Bone marrow (tissue), 2 donors: ENCODE measurements around the gene TMEM205.
"Not testable (repeated sequence)": the region's sequence is repeated elsewhere in the genome, so short reads cannot be mapped to it uniquely, and the experiment has no call there.

ENCODE experiments used
- DNase-seq, 2 donors: peaks; one replicate each; lab custom pipeline; 2025; lab: John Stamatoyannopoulos, UW

The TMEM205 gene

DNA sequence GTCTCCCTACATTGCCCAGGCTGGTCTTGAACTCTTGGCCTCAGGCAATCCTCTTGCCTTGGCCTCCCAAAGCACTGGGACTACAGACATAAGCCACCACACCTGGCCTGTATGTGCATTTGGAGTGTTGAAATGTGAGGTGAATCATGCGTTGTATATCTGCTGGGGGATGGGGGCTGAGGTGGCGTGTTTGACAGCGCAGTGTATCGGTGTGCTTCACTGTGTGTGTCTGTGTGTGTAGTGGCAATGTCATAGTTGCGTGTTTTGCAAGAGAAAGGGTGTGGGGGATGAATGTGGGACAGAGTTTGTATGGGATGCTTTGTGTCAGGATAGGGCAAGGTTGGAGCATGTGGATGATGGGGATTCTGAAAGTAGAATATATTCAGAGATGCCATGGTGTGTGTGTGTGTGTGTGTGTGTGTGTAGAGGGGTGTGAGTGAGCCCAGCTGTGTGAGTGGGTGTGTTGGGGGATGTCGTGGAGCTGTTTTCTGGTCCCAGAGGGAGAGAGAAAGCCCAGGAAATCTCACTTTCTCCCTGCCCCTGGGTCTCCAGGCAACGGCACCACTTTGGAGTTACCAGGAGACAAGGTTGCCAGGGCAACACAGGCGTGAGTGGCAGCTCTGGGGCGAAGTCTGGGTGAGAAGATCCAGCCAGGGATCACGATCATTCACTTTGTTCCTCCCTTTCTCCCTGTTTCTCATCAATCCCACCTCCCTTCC is 27.3 kb upstream of the TMEM205 start:
- no peak for DNase-seq

- no peak for DNase-seq
These were observed 24.7 kb upstream of the TMEM205 start for GRCh38 chr19:11370744-11371143.

GRCh38 chr19:11367528-11367927 is 21.5 kb upstream of the TMEM205 start:
- DNase-seq, result no peak

GRCh38 chr19:11365557-11366117 is 19.6 kb upstream of the TMEM205 start:
- DNase-seq, result no peak

GRCh38 chr19:11364935-11365334 is 18.9 kb upstream of the TMEM205 start:
- DNase-seq, result no peak

DNA sequence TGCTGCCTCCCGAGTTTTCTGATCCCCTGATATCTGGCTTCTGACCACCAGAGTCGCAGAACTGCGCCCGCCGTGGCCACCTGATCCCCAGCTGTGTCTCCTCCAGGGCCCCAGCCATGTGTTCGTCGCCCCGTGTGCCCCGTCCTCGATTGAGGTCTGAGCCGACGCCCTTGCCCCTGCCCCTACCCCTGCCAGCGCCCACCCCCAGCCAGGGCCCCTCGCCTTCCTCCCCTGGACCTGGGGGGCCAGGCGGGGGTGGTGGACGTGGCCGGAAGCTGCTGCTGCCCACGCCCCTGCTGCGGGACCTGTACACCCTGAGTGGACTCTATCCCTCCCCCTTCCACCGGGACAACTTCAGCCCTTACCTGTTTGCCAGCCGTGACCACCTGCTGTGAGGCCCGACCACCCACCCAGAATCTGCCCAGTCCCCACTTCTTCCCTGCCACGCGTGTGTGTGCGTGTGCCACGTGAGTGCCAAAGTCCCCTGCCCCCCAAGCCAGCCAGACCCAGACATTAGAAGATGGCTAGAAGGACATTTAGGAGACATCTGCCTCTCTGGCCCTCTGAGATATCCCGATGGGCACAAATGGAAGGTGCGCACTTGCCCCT is 18.3 kb upstream of the TMEM205 start:
- no peak for DNase-seq

GRCh38 chr19:11363881-11364280 is 17.8 kb upstream of the TMEM205 start:
- no peak for DNase-seq

GRCh38 chr19:11361771-11362731 is 16.0 kb upstream of the TMEM205 start:
- no peak for DNase-seq

- DNase-seq, result no peak
These were observed 15.1 kb upstream of the TMEM205 start for GRCh38 chr19:11361037-11361770.

DNA sequence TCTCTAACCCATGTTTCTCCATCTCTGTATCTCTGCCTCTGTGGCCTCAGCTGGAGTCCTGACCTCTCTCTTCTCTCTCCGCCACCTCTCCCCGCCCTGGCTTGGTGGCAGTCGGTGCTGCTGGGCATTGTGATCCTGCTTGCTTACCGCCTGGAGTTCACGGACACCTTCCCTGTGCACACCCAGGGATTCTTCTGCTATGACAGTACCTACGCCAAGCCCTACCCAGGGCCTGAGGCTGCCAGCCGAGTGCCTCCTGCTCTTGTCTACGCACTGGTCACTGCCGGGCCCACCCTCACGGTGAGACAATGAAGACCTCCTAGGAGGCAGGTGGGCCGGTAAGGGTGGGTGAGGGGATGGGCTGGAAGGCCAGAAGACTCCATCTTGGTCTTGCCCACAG is 13.4 kb upstream of the TMEM205 start:
- DNase-seq, result no peak

GRCh38 chr19:11356676-11357550 is 10.8 kb upstream of the TMEM205 start:
- no peak for DNase-seq

DNA sequence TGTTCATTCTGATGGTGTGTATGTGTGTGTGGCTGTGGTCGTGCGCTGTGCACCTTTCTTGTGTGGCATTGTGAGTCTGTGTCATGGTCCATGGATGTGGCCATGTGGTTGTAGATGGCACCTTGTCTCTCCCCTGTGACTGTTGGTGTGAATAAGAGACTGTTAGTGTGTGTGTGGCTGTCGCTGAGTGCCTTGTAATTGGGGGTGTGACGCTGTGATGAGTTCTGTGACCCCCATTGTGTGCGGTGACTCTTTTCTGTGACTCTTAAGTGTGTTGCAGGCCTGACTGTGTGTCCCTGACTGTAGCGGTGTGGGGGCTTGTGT is 10.0 kb upstream of the TMEM205 start:
- DNase-seq, result no peak

GRCh38 chr19:11355160-11356073 is 9.3 kb upstream of the TMEM205 start, which contains the start of gene PLPPR2:
Gene PLPPR2, plus strand, starts transcription at chr19:11355432. Its CDS starts 2,242 bp downstream, at chr19:11357674.
- peak; percentile 39 to 82 for DNase-seq

DNA sequence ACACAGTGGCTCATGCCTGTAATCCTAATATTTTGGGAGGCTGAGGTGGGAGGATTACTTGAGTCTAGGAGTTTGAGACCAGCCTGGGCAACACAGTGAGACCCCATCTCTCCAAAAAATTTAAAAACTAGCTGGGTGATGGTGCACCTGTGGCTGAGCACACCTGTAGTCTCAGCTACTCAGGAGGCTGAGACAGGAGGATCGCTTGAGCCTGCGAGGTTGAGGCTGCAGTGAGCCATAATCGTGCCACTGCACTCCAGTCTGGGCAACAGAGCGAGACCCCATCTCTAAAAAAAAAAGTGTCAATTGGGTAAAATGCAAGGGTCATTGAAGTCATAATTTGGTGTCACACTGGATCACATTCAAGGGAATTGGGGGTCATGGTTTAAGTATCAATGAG is 8.0 kb upstream of the TMEM205 start:
- DNase-seq, result not testable (repeated sequence)

DNA sequence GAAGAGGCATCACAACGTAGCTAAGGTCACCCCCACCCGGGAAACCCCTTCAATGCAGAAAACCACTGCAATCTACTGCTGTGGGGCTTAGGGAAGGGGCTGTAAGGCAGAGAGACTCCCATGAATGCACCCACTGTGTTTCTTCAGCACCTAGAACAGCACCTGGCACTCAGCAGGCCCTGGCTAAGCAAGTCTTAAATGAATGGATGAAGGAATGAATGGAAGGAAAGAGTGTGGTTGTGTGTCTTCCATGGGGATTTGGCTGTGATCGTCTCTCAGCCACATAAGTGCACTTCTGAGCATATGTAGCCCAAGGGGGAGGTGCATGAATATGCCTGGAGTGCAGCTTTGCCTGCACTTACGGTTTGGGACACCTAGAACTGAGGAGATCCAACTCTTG is 3.1 kb upstream of the TMEM205 start:
- DNase-seq, result no peak

DNA sequence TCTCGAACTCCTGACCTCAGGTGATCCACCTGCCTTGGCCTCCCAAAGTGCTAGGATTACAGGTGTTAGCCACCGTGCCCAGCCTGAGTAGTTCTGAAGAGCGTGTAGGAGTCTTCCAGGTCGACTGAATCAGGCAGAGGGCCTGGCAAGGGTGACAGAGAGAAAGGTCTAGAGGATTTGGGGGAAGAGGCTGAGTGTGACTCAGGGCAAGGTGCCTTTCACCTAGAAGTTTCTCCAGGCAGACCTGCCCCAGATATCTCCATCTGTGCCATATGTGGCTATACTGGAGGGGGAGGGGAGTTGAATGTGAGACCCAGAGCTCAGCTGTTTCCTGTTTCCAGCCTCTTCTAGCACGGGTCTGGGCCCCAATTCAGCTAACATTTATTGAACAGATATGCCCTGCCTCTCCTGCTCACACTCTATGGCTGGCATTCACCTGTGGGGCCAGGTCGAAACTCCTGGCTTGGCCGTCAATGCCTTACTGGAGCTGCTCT is 1.5 kb upstream of the TMEM205 start:
- no peak for DNase-seq

- no peak for DNase-seq
These were observed 805 bp downstream of the TMEM205 start for GRCh38 chr19:11345122-11345803.

DNA sequence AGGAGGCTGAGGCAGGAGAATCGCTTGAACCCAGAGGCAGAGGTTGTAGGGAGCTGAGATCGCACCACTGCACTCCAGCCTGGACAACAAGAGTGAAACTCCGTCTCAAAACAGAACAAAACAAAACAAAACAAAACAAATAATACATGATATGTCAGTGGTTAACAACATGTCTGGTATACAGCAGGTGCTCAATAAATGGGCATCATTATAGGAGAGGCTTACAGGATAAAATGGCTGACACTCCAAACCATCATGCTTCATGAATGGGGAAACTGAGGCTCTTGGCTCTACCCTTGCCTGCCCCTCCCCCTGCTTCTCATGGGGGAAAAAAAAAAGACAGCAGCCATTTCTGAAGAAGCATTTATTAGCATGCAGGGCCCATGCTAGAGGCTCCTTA is 3.6 kb downstream of the TMEM205 start:
- no peak for DNase-seq

GRCh38 chr19:11340099-11340467 is 6.0 kb downstream of the TMEM205 start:
- not testable (repeated sequence) for DNase-seq
